Cardiac muscle cell (in vitro differentiated cells and primary cell): ENCODE measurements around the gene GSTO2. TPM values are rescaled to one million over a fixed set of nuclear protein-coding genes. Genes with fewer than 3 reads are reported as not detected.

Experiments
- DNase-seq, 2 donors: peaks; one replicate each; pipeline versions ENCODE4 v3.0.0 to v3.0.0-alpha.2; 2010 to 2017; ENCODE audit warnings: low read depth in 1 of 2, low spot score in 1 of 2
- H3K27ac ChIP-seq: fragments of 200-600 bp; sonication (generic); 2 replicates; pipeline ENCODE4 v1.5.1; 2016
- H3K27me3 ChIP-seq: fragments of 200-600 bp; sonication (generic); 2 replicates; pipeline ENCODE4 v1.6.0; 2016; ENCODE audit warnings: control low read depth
- H3K36me3 ChIP-seq: fragments of 200-600 bp; sonication (generic); 2 replicates; pipeline ENCODE4 v1.5.1; 2016; ENCODE audit warnings: control low read depth
- H3K4me1 ChIP-seq: fragments of 200-600 bp; sonication (generic); 2 replicates; pipeline ENCODE4 v1.8.1; 2017; ENCODE audit warnings: low read depth, mild to moderate bottlenecking, mixed run types
- H3K4me3 ChIP-seq: fragments of 200-600 bp; sonication (generic); 2 replicates; pipeline ENCODE4 v1.5.1; 2016; ENCODE audit warnings: mild to moderate bottlenecking
- H3K9me3 ChIP-seq: fragments of 200-600 bp; sonication (generic); 2 replicates; pipeline ENCODE4 v1.5.1; 2017; ENCODE audit warnings: low read depth, mild to moderate bottlenecking, control low read depth
- polyA plus RNA-seq: library from polyadenylated mRNA; unstranded; fragments of >200 nt; fragmentation: Nextera tagmentation; extraction: Ambion mirVana; gene quantifications from 2 replicates; pipeline ENCODE4 v1.2.1, GENCODE V29; 2016
- total RNA-seq: library from RNA; depleted of rRNA; stranded (reverse); fragments of >200 nt; gene quantifications from 2 replicates; pipeline ENCODE4 v1.2.3, GENCODE V29; 2016
- TF ChIP-seq, protein P1 (sequence below): IDR thresholded peaks from 2 replicates; pipeline ENCODE4 v1.5.1; 2012; ENCODE audit warnings: low read depth, mild to moderate bottlenecking, low read length

GSTO2 gene
- total and polyA plus RNA-seq, 2 experiments from 2014 or later, result 2.2 to 3.0 TPM

DNA sequence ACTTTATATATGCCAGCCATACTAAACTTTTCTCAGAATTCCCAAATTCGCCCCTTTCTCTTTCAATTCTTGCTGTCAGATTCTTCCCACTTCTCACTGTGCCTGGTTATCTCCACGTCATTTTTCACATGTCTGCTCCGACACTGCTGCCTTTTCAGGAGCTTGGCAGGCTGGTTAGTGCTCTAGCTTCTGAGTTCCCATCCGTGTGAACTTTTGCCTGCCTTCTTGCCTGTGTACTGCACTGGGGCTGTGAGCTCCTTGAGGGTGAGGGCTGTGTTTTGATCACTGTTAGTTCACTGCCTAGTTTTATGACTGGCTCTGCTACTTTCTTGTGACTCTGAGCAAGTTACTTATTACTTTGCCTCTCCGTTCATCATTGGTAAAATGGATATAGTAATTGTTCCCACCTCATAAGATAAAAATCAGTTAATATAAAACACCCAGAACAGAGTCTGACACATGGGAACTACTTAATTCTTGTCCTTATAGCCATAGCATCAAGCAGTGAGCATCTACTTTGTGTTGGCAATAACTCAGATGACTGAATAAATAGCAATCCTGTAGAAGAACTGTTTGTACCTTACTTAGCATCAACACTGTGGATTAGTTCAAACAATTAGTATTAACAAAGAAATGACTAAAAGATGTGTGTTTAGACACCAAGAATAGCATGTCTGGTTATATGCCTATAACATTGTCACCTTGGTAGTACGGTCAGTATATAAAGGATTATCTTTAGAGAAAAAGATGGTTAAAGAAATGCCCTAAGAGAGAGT, 8.8 kb upstream of the GSTO2 start:
- no peaks in the 10 kb centered on the region for H3K27me3 ChIP-seq
- DNase-seq, result peak; percentile 45 to 66
- TF ChIP-seq, protein P1, sequence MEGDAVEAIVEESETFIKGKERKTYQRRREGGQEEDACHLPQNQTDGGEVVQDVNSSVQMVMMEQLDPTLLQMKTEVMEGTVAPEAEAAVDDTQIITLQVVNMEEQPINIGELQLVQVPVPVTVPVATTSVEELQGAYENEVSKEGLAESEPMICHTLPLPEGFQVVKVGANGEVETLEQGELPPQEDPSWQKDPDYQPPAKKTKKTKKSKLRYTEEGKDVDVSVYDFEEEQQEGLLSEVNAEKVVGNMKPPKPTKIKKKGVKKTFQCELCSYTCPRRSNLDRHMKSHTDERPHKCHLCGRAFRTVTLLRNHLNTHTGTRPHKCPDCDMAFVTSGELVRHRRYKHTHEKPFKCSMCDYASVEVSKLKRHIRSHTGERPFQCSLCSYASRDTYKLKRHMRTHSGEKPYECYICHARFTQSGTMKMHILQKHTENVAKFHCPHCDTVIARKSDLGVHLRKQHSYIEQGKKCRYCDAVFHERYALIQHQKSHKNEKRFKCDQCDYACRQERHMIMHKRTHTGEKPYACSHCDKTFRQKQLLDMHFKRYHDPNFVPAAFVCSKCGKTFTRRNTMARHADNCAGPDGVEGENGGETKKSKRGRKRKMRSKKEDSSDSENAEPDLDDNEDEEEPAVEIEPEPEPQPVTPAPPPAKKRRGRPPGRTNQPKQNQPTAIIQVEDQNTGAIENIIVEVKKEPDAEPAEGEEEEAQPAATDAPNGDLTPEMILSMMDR, result no peak
- H3K27ac ChIP-seq, result peak overlapping the region; percentile 20
- no peak overlapping the region for H3K4me3 ChIP-seq
- H3K36me3 ChIP-seq, result peaks cover 33% of the 10 kb centered on the region
- peaks cover 28% of the 10 kb centered on the region for H3K4me1 ChIP-seq
- H3K9me3 ChIP-seq, result no peaks in the 10 kb centered on the region

DNA sequence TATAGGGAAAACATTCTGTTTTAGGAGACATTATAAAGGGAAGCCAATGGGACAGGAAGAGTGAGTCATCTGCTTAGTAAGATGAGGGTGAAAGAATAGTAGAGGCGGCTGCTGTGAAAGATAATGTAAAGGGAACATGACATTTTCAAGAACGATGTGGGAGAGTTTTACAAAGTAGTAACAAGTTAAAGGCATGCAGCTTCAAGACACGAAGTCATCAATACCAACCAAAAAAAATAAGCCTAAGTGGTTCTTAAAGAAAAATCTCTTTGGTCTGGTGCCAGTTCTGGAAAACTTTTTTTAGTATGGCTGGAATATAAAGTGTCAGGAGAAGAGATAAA, 8.2 kb upstream of the GSTO2 start:
- Histone ChIP-seq H3K27me3 (no peaks in the 10 kb centered on the region), H3K36me3 (peaks cover 38% of the 10 kb centered on the region), H3K9me3 (no peaks in the 10 kb centered on the region), H3K27ac (peak overlapping the region; percentile 20), H3K4me1 (peaks cover 25% of the 10 kb centered on the region), H3K4me3 (no peak overlapping the region)
- peak in 1 of 2 donors; percentile 75 for DNase-seq
- TF ChIP-seq, protein P1, result no peak

GRCh38 chr10:104262055-104262454, 6.9 kb upstream of the GSTO2 start:
- peaks cover 21% of the 10 kb centered on the region for H3K4me1 ChIP-seq
- no peaks in the 10 kb centered on the region for H3K27me3 ChIP-seq
- TF ChIP-seq, protein P1, result no peak
- no peak overlapping the region for H3K4me3 ChIP-seq
- DNase-seq, result peak in 1 of 2 donors; percentile 34
- no peak overlapping the region for H3K27ac ChIP-seq
- peaks cover 48% of the 10 kb centered on the region for H3K36me3 ChIP-seq
- no peaks in the 10 kb centered on the region for H3K9me3 ChIP-seq

DNA sequence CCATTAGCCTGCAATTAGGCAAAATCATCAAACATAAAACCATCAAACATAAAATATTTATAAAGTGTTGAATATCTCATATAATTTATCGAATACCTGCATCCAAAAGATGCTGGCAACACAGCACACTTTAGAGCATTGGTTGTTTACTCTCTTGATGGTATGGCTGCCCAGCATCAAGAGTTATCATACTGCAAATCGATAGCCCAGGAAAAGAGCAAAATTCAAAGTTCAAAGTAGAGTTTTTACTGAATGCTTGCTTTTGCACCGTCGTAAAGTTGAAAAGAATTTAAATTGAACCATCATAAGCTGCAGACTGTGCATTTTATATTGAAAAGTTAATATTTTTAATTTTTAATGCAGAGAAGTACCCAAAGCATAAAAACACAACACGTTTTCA, 4.2 kb upstream of the GSTO2 start:
- Histone ChIP-seq H3K27ac (no peak overlapping the region), H3K9me3 (no peaks in the 10 kb centered on the region), H3K27me3 (no peaks in the 10 kb centered on the region), H3K36me3 (peaks cover 44% of the 10 kb centered on the region), H3K4me3 (no peak overlapping the region), H3K4me1 (peaks cover 21% of the 10 kb centered on the region)
- no peak for DNase-seq
- TF ChIP-seq, protein P1, result no peak

DNA sequence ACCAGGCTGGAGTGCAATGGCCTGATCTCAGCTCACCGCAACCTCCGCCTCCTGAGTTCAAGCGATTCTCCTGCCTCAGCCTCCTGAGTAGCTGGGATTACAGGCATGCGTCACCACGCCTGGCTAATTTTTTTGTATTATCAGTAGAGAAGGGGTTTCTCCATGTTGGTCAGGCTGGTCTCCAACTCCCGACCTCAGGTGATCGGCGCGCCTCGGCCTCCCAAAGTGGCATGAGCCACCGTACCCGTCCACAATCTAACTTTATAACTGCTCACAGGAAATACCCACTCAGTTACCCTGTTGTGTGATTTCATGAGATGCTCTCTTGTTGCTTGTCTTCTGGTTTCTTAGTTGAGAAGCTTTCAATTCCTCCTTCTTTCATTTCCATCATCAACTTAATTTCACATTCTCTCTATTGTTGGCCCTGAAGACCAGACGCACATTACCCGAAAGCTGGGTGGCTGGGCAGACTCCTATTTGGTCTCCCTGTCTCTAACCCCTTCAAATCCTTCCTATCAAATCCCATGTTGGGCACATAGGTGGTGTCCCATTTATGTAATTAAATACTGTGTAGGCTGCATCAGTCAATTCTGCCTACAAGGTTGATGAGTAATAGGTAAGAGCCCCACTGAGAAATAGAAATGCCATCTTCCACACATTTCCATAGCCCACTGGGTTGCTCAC, 1.1 kb upstream of the GSTO2 start:
- H3K27me3 ChIP-seq, result no peaks in the 10 kb centered on the region
- no peaks in the 10 kb centered on the region for H3K9me3 ChIP-seq
- H3K27ac ChIP-seq, result no peak overlapping the region
- H3K4me1 ChIP-seq, result peaks cover 4% of the 10 kb centered on the region
- H3K36me3 ChIP-seq, result peaks cover 36% of the 10 kb centered on the region
- H3K4me3 ChIP-seq, result peak overlapping the region; percentile 60
- TF ChIP-seq, protein P1, result no peak
- no peak for DNase-seq
